Psoas muscle (tissue), 8 donors: ENCODE results near the gene MEIOB. TPM values are rescaled to one million over a fixed set of nuclear protein-coding genes. Genes with fewer than 3 reads are reported as not detected.
"Not testable (repeated sequence)": the region's sequence is repeated elsewhere in the genome, so short reads cannot be mapped to it uniquely, and the experiment has no call there.

ENCODE experiments used
- ATAC-seq, 4 donors: fragments of 200-7000 bp; cut with Tn5 transposase; one replicate each; pipeline ENCODE4 v1.9.1; 2020; ENCODE audit warnings: moderate library complexity in 3 of 4, mild to moderate bottlenecking in 2 of 4
- DNase-seq, 2 donors: peaks; one replicate each; pipeline ENCODE4 v3.0.0-alpha.2; 2020
- H3K27ac ChIP-seq: fragments of 200-600 bp; one replicate; pipeline ENCODE4 v1.8.0; 2022
- H3K27me3 ChIP-seq, 3 donors: fragments of 200-600 bp in 1 of 3; one replicate each; pipeline versions ENCODE4 v1.6.1 to v1.8.0; 2013 to 2022; ENCODE audit warnings: low read length in 2 of 3, mild to moderate bottlenecking in 2 of 3, moderate library complexity in 1 of 3; ENCODE audit not compliant: insufficient read depth in 3 of 3
- H3K36me3 ChIP-seq, 2 donors: fragments of 200-600 bp in 1 of 2; one replicate each; pipeline versions ENCODE4 v1.6.1 to v1.8.0; 2013 to 2022; ENCODE audit warnings: low read depth in 1 of 2, mild to moderate bottlenecking in 1 of 2, moderate library complexity in 1 of 2; ENCODE audit not compliant: insufficient read depth in 1 of 2
- H3K4me1 ChIP-seq: fragments of 200-600 bp; one replicate; pipeline ENCODE4 v1.8.0; 2022
- H3K4me3 ChIP-seq: fragments of 200-600 bp; one replicate; pipeline ENCODE4 v1.8.0; 2022; ENCODE audit warnings: mild to moderate bottlenecking
- H3K9me3 ChIP-seq: fragments of 200-600 bp; one replicate; pipeline ENCODE4 v1.8.0; 2022
- WGBS, 3 donors: extraction: QIAGEN DNeasy Blood & Tissue Kit; methylation state at CpG; one replicate each; pipeline versions ENCODE4 v1.1.6 to v1.1.7; 2013; 5-methylcytosine and 5-hydroxymethylcytosine counted together
- intact Hi-C, 2 donors: fragments of 100-400 bp; cut with DNase I; formaldehyde crosslinking; loops; one replicate each; pipeline versions ENCODE4 v1.11.0 to v1.14.2; 2022
- polyA plus RNA-seq, 3 donors: library from polyadenylated mRNA; stranded (reverse); fragments of 200-250 nt; gene quantifications; one replicate each; pipeline ENCODE4 v1.2.3, GENCODE V29; 2013
- total RNA-seq, 4 donors: library from RNA; stranded (reverse); fragmentation: NEBNext Ultra II Directional in 2 of 4; extraction: Animal tissue kit (Norgen Biotek cat#: 25700) in 2 of 4; gene quantifications; one replicate each; pipeline versions ENCODE4 v1.2.1 to v1.2.4, GENCODE V29; 2021 to 2023
- TF ChIP-seq, protein P1 (sequence below): fragments of 200-600 bp; IDR thresholded peaks from one replicate; pipeline ENCODE4 v1.8.0; 2022; ENCODE audit warnings: antibody characterized with exemption
- donor health status: healthy with polysubstance abuse.
- donor health status: DM: no; HTN: no; CAD: no; lungs with moderate emphysema.
- donor health status: Bipolar disorder and iron deficiency.
- donor health status: healthy.
- donor health status: DM: yes; HTN: yes; CAD: no.
- donor health status: DM: no; HTN: no; CAD: no.
- donor health status: DM: no; HTN: no; CAD: no.
- donor health status: DM: yes; HTN: yes; CAD: no.

Gene MEIOB
- total and polyA plus RNA-seq, 7 donors: not detected

DNA sequence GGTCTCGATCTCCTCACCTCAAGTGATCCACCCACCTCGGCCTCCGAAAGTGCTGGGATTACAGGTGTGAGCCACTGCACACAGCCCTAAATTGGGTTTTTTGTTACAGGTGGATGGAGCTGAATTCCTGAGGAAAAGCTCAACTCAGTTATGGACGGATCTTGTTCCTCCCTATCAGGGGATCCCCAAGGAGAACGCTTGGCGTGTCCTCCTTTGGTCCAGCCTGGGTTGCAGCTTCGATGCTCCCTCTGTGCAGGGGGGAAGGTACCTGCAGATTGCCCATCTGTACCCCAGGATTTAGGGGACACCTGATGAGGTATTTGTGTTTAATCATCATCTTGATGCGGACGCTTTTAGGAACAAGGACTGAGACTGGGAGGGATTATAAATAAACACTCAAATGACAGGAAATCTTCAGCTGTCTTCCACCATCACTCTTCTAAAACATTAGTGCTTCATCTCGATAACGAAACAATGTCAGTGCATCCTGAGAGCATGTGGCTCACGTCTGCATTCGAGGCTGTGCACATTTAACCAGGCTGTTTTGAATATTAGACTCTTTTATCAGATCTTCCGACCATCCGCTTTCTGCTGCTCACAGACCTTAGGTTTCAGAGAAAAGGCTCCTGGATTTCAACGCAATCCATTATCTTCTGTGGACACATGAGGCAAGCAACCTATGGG is 18.2 kb upstream of the MEIOB start:
- 55 to 62% (median 57%) methylated on average over 16 of the region's 16 CpGs for WGBS, 3 donors
- ATAC-seq (no peak), DNase-seq (no peak)
- TF ChIP-seq, protein P1, sequence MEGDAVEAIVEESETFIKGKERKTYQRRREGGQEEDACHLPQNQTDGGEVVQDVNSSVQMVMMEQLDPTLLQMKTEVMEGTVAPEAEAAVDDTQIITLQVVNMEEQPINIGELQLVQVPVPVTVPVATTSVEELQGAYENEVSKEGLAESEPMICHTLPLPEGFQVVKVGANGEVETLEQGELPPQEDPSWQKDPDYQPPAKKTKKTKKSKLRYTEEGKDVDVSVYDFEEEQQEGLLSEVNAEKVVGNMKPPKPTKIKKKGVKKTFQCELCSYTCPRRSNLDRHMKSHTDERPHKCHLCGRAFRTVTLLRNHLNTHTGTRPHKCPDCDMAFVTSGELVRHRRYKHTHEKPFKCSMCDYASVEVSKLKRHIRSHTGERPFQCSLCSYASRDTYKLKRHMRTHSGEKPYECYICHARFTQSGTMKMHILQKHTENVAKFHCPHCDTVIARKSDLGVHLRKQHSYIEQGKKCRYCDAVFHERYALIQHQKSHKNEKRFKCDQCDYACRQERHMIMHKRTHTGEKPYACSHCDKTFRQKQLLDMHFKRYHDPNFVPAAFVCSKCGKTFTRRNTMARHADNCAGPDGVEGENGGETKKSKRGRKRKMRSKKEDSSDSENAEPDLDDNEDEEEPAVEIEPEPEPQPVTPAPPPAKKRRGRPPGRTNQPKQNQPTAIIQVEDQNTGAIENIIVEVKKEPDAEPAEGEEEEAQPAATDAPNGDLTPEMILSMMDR: no peak
- no peak overlapping the region for H3K4me3 ChIP-seq
- peaks cover 0 to 50% (median 4%) of the 10 kb centered on the region in 3 donors for H3K27me3 ChIP-seq
- H3K27ac ChIP-seq: no peak overlapping the region
- intact Hi-C loops: no loop called here
- H3K9me3 ChIP-seq: no peaks in the 10 kb centered on the region
- no peaks in the 10 kb centered on the region for H3K4me1 ChIP-seq
- H3K36me3 ChIP-seq: no peaks in the 10 kb centered on the region

DNA sequence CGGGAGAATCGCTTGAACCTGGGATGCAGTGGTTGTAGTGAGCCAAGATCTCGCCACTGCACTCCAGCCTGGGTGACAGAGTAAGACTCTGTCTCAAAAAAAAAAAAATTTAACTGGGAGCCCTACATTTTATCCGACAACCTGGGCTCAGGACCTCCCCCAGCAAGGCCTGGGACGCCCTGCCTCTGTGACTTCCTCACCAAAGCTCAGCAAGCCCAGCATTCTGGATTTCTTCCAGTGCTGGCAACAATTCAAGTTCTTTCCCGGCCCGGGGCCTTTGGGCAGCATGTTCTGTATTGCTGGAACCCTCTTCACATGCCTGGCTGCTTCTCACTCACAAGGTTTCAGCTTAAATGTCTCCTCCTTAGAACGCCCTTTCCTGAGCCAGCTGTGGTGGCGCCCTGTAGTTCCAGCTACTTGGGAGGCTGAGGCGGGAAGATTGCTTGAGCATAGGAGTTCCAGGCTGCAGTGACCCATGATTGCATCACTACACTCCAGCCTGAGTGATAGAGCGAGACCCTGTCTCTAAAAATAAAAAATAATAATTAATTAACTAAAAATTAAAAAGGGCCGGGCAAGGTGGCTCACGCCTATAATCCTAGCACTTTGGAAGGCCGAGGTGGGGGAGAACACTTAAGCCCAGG is 15.9 kb upstream of the MEIOB start:
- Histone ChIP-seq H3K27ac (no peak overlapping the region), H3K27me3 (peaks cover 0 to 60% (median 11%) of the 10 kb centered on the region in 3 donors), H3K4me3 (no peak overlapping the region), H3K4me1 (no peaks in the 10 kb centered on the region), H3K9me3 (no peaks in the 10 kb centered on the region), H3K36me3 (no peaks in the 10 kb centered on the region)
- TF ChIP-seq, protein P1: no peak
- ATAC-seq (no peak), DNase-seq (no peak)
- WGBS, 3 donors: 62 to 67% (median 64%) methylated on average over 14 of the region's 14 CpGs
- intact Hi-C loops: no loop called here

DNA sequence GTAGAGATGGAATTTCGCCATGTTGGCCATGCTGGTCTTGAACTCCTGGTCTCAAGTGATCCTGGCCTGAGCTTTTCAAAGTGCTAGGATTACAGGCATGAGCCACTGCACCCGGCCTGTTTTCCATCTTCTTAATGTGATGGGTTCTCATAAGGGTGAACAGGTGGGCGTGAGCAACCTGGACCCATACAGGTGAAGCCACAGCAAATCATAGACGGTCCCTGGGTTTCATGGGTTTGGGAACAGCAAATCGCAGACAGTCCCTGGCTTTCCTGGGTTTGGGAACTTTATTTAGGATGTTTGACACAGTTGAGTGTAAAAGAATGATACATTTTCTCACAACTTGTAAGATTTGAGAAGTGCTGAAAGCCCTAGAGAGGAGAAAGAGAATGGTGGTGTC is 12.9 kb upstream of the MEIOB start:
- Histone ChIP-seq H3K4me1 (no peaks in the 10 kb centered on the region), H3K9me3 (no peaks in the 10 kb centered on the region), H3K27me3 (peaks cover 0 to 53% (median 7%) of the 10 kb centered on the region in 3 donors), H3K27ac (no peak overlapping the region), H3K4me3 (no peak overlapping the region), H3K36me3 (no peaks in the 10 kb centered on the region)
- 64 to 70% (median 65%) methylated on average over 5 of the region's 5 CpGs for WGBS, 3 donors
- intact Hi-C loops: no loop called here
- no peak for DNase-seq
- ATAC-seq: no peak
- TF ChIP-seq, protein P1: no peak

DNA sequence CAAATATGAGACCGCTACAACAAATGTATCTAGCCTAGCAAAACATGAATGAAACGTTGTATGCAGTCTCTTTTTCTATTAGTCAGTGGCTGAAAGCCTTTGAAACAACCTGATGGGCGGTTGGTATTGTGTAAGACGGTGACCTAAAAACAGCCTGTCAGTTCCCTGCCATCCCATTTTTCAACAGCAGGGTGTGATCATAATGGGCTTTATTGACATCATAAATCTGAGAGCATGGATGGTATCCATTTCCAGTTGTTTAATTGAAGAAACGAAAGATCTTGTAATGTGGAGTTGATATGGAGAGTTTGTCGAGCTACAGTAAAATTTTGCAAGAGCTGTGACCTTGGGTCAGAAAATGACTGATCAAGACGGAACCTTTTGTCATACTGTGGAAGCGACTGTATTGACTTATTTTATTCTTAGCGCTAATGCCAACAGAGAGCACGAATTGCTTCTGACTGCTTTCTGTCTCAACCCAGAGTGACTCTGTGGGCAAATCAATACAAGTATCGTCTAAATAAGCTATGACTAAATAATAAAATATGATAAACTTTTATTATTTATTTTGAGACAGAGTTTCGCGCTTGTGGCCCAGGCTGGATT is 12.3 kb upstream of the MEIOB start:
- H3K27ac ChIP-seq: no peak overlapping the region
- no peak for DNase-seq
- H3K4me1 ChIP-seq: no peaks in the 10 kb centered on the region
- H3K36me3 ChIP-seq: no peaks in the 10 kb centered on the region
- ATAC-seq: no peak
- 60 to 64% (median 61%) methylated on average over 13 of the region's 13 CpGs for WGBS, 3 donors
- intact Hi-C loops: no loop called here
- TF ChIP-seq, protein P1: no peak
- H3K9me3 ChIP-seq: no peaks in the 10 kb centered on the region
- peaks cover 0 to 57% (median 7%) of the 10 kb centered on the region in 3 donors for H3K27me3 ChIP-seq
- H3K4me3 ChIP-seq: no peak overlapping the region

DNA sequence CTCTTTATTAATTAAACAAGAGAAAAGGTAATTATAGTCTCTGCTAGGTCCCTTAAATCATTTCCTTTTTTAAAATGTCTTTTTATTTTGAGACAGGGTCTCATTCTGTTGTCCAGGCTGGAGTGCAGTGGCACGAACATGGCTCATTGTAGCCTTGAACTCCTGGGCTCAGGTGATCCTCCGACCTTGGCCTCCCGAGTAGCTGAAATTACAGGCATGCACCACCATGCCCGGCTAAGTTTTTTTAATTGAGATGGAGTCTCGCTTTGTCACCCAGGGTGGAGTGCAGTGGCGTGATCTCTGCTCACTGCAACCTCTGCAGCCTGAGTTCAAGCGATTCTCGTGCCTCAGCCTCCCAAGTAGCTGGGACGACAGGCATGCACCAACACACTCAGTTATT is 9.2 kb upstream of the MEIOB start:
- H3K4me1 ChIP-seq, intact Hi-C loops, H3K9me3 ChIP-seq, H3K4me3 ChIP-seq, H3K27ac ChIP-seq, H3K36me3 ChIP-seq, ATAC-seq: not testable (repeated sequence)
- peak in 1 of 2 donors; percentile 23 for DNase-seq
- peaks cover 0 to 62% (median 14%) of the 10 kb centered on the region in 3 donors for H3K27me3 ChIP-seq
- WGBS, 3 donors: 80 to 81% (median 80%) methylated on average over 9 of the region's 9 CpGs
